Measurements from ENCODE around the gene DOC2B. TPM values are rescaled to one million over a fixed set of nuclear protein-coding genes. Genes with fewer than 3 reads are reported as not detected.

The DOC2B gene
- total RNA-seq, 1 donor from 2014 or later: 0.11 TPM

- Histone ChIP-seq H3K27ac (ENCODE audit: low read depth, low read length) (no peak overlapping the region), H3K36me3 (ENCODE audit: insufficient read depth, low read length) (no peaks in the 10 kb centered on the region), H3K9ac (ENCODE audit: low read length) (no peak overlapping the region), H4K20me1 (ENCODE audit: insufficient read depth, low read length) (no peaks in the 10 kb centered on the region), H3K79me2 (ENCODE audit: insufficient read depth, low read length) (no peaks in the 10 kb centered on the region), H3K9me3 (ENCODE audit: insufficient read depth, low read depth, low read length) (no peaks in the 10 kb centered on the region), H3K4me3 (ENCODE audit: insufficient read depth, low read depth, low read length) (no peak overlapping the region), H3K27me3 (ENCODE audit: insufficient read depth, low read length) (no peaks in the 10 kb centered on the region), H3K4me1 (ENCODE audit: insufficient read depth, low read length) (no peaks in the 10 kb centered on the region), H3K4me2 (ENCODE audit: low read length) (no peak overlapping the region), H2AFZ (ENCODE audit: low read depth, low read length) (no peak overlapping the region)
- FAIRE-seq (no peak), DNase-seq (ENCODE audit: low read depth) (no peak)
- no peak overlapping the region for H3K4me3 Mint-ChIP-seq (ENCODE audit: unreplicated experiment)
- peaks cover 2% of the 10 kb centered on the region for H3K9me3 Mint-ChIP-seq (ENCODE audit: unreplicated experiment)
- H3K4me1 Mint-ChIP-seq (ENCODE audit: low read depth, unreplicated experiment): no peaks in the 10 kb centered on the region
- TF ChIP-seq, protein P1, sequence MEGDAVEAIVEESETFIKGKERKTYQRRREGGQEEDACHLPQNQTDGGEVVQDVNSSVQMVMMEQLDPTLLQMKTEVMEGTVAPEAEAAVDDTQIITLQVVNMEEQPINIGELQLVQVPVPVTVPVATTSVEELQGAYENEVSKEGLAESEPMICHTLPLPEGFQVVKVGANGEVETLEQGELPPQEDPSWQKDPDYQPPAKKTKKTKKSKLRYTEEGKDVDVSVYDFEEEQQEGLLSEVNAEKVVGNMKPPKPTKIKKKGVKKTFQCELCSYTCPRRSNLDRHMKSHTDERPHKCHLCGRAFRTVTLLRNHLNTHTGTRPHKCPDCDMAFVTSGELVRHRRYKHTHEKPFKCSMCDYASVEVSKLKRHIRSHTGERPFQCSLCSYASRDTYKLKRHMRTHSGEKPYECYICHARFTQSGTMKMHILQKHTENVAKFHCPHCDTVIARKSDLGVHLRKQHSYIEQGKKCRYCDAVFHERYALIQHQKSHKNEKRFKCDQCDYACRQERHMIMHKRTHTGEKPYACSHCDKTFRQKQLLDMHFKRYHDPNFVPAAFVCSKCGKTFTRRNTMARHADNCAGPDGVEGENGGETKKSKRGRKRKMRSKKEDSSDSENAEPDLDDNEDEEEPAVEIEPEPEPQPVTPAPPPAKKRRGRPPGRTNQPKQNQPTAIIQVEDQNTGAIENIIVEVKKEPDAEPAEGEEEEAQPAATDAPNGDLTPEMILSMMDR (IDR thresholded peaks at IDR 0.05; ENCODE audit: insufficient read depth, low read depth, low read length): no peak
- no peak for TF ChIP-seq EZH2 (IDR thresholded peaks at IDR 0.05; ENCODE audit: insufficient read depth, low read length)
- no peaks in the 10 kb centered on the region for H3K36me3 Mint-ChIP-seq (ENCODE audit: low read depth, unreplicated experiment)
- peaks cover 28% of the 10 kb centered on the region for H3K27me3 Mint-ChIP-seq (ENCODE audit: low read depth, unreplicated experiment)
- H3K27ac Mint-ChIP-seq (ENCODE audit: unreplicated experiment): no peak overlapping the region
Observed at GRCh38 chr17:149231-149630, 32.2 kb downstream of the DOC2B start.

DNA sequence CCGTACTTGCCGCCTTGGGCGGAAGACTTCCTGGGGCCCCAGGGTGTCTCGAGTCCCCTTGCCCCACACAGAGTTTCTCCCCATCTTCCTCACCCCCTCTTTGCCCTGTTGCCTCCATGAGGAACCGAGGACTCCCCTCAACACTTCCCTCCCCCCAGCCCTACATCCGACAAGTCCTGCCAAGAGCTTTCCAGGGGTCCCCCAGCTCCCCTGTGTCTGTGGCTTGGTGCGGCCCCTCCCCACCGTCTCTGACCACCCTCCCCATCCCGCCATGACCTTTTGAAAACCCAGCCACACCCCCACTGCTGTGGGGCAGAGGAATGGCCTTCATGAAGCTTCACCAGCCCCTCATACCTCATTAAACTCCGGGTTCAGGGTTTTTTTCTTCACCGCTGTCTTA, 32.7 kb downstream of the DOC2B start:
- Mint-ChIP-seq H3K27me3 (ENCODE audit: low read depth, unreplicated experiment) (peaks cover 26% of the 10 kb centered on the region), H3K27ac (ENCODE audit: unreplicated experiment) (no peak overlapping the region), H3K4me1 (ENCODE audit: low read depth, unreplicated experiment) (no peaks in the 10 kb centered on the region), H3K4me3 (ENCODE audit: unreplicated experiment) (no peak overlapping the region), H3K9me3 (ENCODE audit: unreplicated experiment) (peaks cover 2% of the 10 kb centered on the region), H3K36me3 (ENCODE audit: low read depth, unreplicated experiment) (no peaks in the 10 kb centered on the region)
- FAIRE-seq: no peak
- Histone ChIP-seq H3K9me3 (ENCODE audit: insufficient read depth, low read depth, low read length) (no peaks in the 10 kb centered on the region), H4K20me1 (ENCODE audit: insufficient read depth, low read length) (no peaks in the 10 kb centered on the region), H3K79me2 (ENCODE audit: insufficient read depth, low read length) (no peaks in the 10 kb centered on the region), H3K36me3 (ENCODE audit: insufficient read depth, low read length) (no peaks in the 10 kb centered on the region), H3K27me3 (ENCODE audit: insufficient read depth, low read length) (no peaks in the 10 kb centered on the region), H3K4me3 (ENCODE audit: insufficient read depth, low read depth, low read length) (no peak overlapping the region), H3K4me2 (ENCODE audit: low read length) (no peak overlapping the region), H2AFZ (ENCODE audit: low read depth, low read length) (no peak overlapping the region), H3K4me1 (ENCODE audit: insufficient read depth, low read length) (no peaks in the 10 kb centered on the region), H3K27ac (ENCODE audit: low read depth, low read length) (no peak overlapping the region), H3K9ac (ENCODE audit: low read length) (no peak overlapping the region)
- TF ChIP-seq, protein P1 (IDR thresholded peaks at IDR 0.05; ENCODE audit: insufficient read depth, low read depth, low read length): no peak
- no peak for TF ChIP-seq EZH2 (IDR thresholded peaks at IDR 0.05; ENCODE audit: insufficient read depth, low read length)
- no peak for DNase-seq (ENCODE audit: low read depth)

DNA sequence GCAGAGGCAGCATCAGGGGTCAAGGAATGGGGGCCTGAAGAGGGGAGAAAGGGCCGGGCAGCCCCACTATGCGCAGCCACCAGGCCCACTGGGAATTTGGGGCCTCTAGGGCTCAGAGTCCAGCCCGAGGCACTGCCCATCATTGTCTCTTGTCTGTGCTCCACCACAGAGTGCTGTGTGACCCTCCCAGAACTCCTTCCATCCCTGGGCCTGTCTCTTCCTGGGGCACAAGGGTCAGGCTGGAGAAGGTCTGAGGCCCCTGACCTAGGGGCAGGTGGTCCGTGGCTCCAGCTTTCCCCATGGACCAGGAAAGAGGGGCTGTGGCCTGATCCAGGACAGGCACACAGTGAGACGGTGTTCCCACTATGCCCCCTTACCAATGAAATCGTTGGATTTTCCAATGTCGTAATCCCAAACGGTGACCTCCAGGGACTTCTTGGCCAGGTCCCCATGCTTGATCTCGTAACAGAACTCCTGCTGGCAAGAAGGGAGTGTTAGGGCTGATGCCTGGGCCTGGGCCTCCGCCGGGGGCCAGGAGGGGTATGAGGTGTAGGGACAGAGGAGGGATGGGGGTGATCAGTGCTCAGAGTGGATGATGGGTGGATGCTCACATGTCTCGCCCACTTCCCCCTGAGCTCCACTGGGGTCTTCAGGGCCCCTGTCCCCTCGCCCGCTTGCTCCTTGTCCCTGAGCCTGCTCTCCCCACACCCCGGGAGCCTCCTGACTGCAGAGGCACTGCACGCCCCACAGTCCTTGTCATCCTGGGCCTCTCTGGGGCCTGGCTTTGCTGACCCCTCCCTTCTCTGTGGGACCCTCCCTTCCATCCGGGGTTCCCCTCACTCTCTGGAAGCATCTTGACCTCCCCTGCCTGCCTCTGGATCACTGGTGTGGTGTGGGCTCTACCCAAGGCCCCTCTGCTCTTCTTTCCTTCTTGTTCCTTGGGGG, 33.4 kb downstream of the DOC2B start:
- DNase-seq (ENCODE audit: low read depth): no peak
- Histone ChIP-seq H3K36me3 (ENCODE audit: insufficient read depth, low read length) (no peaks in the 10 kb centered on the region), H3K79me2 (ENCODE audit: insufficient read depth, low read length) (no peaks in the 10 kb centered on the region), H3K4me3 (ENCODE audit: insufficient read depth, low read depth, low read length) (no peak overlapping the region), H3K27ac (ENCODE audit: low read depth, low read length) (no peak overlapping the region), H3K9ac (ENCODE audit: low read length) (no peak overlapping the region), H4K20me1 (ENCODE audit: insufficient read depth, low read length) (no peaks in the 10 kb centered on the region), H3K4me2 (ENCODE audit: low read length) (no peak overlapping the region), H3K27me3 (ENCODE audit: insufficient read depth, low read length) (no peaks in the 10 kb centered on the region), H3K9me3 (ENCODE audit: insufficient read depth, low read depth, low read length) (no peaks in the 10 kb centered on the region), H3K4me1 (ENCODE audit: insufficient read depth, low read length) (no peaks in the 10 kb centered on the region), H2AFZ (ENCODE audit: low read depth, low read length) (no peak overlapping the region)
- TF ChIP-seq EZH2 (IDR thresholded peaks at IDR 0.05; ENCODE audit: insufficient read depth, low read length): no peak
- TF ChIP-seq, protein P1 (IDR thresholded peaks at IDR 0.05; ENCODE audit: insufficient read depth, low read depth, low read length): no peak
- FAIRE-seq: no peak
- Mint-ChIP-seq H3K36me3 (ENCODE audit: low read depth, unreplicated experiment) (no peaks in the 10 kb centered on the region), H3K4me1 (ENCODE audit: low read depth, unreplicated experiment) (no peaks in the 10 kb centered on the region), H3K4me3 (ENCODE audit: unreplicated experiment) (no peak overlapping the region), H3K27ac (ENCODE audit: unreplicated experiment) (no peak overlapping the region), H3K9me3 (ENCODE audit: unreplicated experiment) (peaks cover 4% of the 10 kb centered on the region), H3K27me3 (ENCODE audit: low read depth, unreplicated experiment) (peaks cover 31% of the 10 kb centered on the region)

Data from astrocyte (in vitro differentiated cells and primary cell).